Measurements from ENCODE around the gene TRIO.
A peak's percentile ranks its signal among the peaks of the same experiment; 100 is the strongest.

TRIO gene

GRCh38 chr5:14143841-14144585 is 871 bp downstream of the TRIO start:
- in situ Hi-C loops (cut with HindIII; ENCODE audit: low pct_ligation_motif_present, low pct_unique_long_range_greater_than_20kb, low sequenced_read_pairs): no loop called here
- DNase-seq: no peak

DNA sequence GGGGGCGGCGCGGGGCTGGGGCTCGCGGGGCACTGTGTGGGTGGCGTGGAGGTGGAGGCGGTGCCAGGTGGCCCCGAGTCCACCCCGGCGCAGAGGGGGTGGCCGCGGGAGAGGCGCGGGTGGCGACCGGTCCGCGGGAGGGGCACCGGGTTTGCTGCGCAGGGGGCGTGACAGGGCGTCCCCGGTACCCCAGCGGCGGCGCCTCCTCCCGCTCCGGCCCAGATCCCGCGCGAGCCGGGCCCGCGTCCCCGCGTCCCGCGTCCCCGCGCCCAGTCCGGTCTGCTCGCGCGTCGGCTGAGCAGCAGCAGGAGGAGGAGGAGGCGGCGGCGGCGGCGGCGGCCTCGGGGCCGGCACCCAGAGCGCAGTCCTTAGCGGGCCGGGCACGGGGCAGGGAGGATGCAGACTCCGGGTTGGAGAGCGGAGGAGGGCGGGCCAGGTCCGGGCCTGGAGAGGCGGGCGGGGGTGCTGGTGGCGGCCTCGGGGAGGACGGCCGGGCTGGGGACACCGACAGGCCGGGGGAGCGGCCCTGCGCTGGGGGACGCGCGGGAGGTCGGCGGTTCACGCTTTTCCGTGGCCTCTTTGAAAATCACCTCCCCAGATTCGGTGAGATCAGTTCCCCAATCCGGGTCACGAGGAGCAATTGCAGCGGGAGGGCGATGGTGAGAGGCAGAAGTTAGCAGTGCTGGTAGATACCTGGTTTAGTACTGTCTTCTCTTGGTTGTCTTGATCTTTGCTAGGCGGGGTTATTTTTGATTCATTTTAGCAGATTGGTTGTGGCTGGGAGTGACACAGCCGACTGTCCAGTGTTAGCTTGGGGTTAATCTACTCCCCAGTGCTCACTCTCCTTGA is 1.7 kb downstream of the TRIO start:
- peak; percentile 61 for DNase-seq
- in situ Hi-C loops (cut with HindIII; ENCODE audit: low pct_ligation_motif_present, low pct_unique_long_range_greater_than_20kb, low sequenced_read_pairs): no loop called here

DNA sequence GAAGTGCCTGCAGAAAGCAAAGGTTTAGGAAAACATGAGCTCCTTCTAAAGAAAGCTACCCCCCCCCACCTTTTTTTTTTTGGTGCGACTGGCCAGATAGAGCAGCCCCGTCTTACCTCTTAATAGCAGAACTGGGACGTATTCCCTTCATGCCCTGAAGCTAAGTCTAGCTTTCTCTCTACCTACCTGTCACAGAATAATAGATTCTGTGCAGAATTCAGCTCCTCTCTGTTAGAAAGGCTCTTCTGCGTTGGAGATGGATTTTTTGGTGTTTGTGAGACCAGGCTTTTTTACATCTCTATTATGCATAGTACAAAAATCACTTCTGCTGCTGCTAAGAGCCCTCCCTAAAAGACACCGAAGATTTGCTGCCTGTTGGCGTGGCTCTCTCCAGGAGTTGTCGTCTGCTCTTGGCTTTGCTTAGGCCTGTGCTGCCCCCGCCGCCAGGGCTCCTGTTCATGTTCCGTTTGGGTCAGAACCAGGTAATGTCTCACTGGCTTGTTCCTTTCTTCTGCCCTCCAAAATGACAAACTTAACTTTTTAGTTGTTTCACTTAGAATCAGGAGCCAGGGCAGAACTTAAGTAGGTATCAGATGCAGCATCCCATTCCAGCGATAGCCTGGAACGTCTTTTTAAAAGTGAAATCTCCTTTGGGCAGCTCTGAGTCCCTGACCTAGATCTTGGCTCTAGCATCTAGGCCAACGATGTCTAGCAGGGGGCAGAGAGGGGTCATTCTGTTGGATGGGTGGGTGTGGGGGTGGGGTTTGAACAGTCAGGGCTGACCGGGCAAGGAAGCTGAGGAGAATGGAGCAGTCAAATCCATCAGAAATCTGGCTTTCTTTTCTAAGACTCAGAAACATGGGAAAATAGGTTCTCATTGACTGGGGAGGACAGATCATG is 2.5 kb downstream of the TRIO start:
- in situ Hi-C loops (cut with HindIII; ENCODE audit: low pct_ligation_motif_present, low pct_unique_long_range_greater_than_20kb, low sequenced_read_pairs): no loop called here
- DNase-seq: no peak

DNA sequence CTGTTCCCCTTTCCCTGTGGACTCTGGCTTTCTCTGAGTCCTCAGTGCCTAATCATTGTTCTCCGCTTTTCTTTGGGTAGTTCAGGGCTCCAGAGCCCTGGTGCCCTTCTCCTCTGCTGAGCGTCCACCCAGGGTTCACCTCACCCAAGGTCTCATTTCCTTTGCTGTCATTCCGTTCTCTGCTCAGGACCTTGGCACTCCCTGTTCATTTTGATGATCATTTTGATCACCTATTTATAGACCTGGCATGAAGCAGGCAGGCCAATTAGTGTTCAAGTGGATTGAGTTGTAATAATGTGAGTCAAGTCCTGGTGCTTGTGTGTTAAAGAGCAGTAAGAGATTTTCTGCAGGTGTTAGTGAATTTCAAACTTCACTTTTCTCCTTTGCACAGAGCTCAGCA is 3.6 kb downstream of the TRIO start:
- in situ Hi-C loops (cut with HindIII; ENCODE audit: low pct_ligation_motif_present, low pct_unique_long_range_greater_than_20kb, low sequenced_read_pairs): no loop called here
- no peak for DNase-seq

GRCh38 chr5:14147210-14147609 is 4.1 kb downstream of the TRIO start:
- DNase-seq: no peak

DNA sequence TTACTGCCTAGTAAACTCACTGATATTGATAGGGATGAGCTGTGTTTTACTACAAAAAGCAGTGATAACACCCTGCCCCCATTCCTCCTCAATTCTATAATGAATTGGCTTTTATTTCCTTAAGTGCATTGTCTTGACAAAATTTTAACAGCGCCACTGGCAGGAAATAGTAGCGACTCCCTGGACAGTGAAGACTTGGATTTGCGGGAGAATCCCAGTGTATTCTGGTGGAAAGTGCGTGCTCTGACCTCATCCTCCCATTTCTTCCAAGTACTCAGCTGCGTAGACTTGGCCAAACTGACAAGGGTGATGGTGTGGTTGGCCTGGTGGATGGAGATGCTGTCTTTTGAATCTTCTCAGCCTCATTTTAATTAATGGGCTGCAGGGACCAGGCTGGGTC is 5.3 kb downstream of the TRIO start:
- in situ Hi-C loops (cut with HindIII; ENCODE audit: low pct_ligation_motif_present, low pct_unique_long_range_greater_than_20kb, low sequenced_read_pairs): no loop called here
- DNase-seq: no peak

More at GRCh38 chr5:14147210-14147609, 4.1 kb downstream of the TRIO start:
- in situ Hi-C loops (cut with HindIII; ENCODE audit: low pct_ligation_motif_present, low pct_unique_long_range_greater_than_20kb, low sequenced_read_pairs): no loop called here

GRCh38 chr5:14148890-14149671 is 5.9 kb downstream of the TRIO start:
- in situ Hi-C loops (cut with HindIII; ENCODE audit: low pct_ligation_motif_present, low pct_unique_long_range_greater_than_20kb, low sequenced_read_pairs): no loop called here
- DNase-seq: peak; percentile 16

- no peak for DNase-seq
- in situ Hi-C loops (cut with HindIII; ENCODE audit: low pct_ligation_motif_present, low pct_unique_long_range_greater_than_20kb, low sequenced_read_pairs): no loop called here
These were observed 6.6 kb downstream of the TRIO start for GRCh38 chr5:14149672-14150274.

- in situ Hi-C loops (cut with HindIII; ENCODE audit: low pct_ligation_motif_present, low pct_unique_long_range_greater_than_20kb, low sequenced_read_pairs): no loop called here
- no peak for DNase-seq
These were observed 8.3 kb downstream of the TRIO start for GRCh38 chr5:14151416-14151815.

DNA sequence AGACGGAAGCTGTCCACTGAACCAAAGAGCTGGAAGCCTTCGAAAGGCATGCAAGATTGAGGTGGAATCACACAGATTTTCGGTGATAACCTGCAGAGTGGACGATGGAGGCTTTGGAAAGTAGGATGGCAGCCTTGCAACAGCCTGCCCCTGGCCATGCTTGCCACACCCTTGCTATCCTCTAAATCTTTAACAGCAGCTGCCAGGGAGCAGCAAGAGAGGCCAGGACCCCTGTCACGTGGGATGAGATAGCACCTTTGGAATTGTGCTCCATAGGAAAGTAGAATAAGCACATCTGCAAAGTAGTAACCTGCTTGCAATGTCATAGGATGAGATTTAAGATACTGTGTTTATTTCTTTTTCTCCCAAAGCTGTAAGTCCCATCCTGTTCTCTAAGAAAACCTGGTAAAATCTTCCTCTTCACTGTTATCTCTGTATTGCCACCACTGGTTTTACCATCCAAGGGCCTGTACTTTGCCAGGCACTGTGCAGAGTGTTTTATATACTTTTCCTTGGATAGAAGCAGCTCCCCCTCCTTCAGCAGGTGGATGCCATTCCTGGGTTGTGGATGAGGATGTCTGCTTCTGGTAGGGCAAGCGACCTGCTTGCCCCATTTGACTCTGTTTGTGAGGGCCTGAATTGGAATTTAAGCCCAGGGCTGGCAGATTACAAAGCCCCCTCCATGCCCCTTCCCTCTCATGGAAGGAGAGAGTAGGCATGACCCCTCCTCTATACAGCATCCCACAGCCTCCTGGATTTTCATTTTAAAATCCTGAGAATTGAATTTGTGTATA is 10.1 kb downstream of the TRIO start:
- DNase-seq: peak; percentile 16

DNA sequence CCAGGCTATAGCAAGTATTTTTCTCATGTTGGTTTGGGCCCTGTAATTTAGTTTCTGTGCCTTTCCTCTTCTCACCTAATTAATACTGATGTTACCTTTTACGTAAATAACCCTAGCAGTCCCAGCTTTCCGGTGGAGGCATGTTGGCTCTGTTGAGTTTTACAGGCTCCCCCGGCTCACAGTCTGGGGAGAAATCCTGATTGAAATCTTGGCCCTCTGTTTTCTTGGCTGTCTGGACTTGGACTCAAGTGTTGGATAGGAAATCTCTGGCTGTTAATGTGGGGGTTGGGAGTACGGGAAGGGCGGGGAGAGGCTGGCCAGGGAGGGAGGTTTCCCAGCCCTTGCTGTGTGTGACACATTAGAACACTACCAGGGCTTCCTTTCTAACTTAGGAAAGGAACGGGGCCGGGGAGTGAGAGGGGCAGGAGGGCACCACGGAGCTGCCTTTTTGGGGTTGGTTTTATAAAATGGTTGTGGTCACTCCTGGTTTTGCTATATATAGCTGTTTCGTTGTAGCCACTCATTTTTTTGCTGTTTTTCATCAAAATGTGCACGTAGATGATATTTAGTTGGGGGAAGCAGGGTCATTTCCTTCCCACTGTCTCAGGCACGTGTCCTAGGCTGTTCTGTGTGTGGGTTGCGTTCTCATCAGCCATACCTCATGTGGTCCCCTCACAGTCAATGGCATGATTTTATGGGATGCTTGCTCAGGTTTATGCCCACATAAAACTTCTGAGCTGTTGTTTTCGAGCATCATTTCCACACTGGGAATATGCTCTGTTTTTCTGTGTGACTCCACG is 11.0 kb downstream of the TRIO start:
- DNase-seq: peak; percentile 70
- in situ Hi-C loops (cut with HindIII; ENCODE audit: low pct_ligation_motif_present, low pct_unique_long_range_greater_than_20kb, low sequenced_read_pairs): no loop called here

More for the DNA sequence above, 10.1 kb downstream of the TRIO start:
- in situ Hi-C loops (cut with HindIII; ENCODE audit: low pct_ligation_motif_present, low pct_unique_long_range_greater_than_20kb, low sequenced_read_pairs): no loop called here

- no peak for DNase-seq
- in situ Hi-C loops (cut with HindIII; ENCODE audit: low pct_ligation_motif_present, low pct_unique_long_range_greater_than_20kb, low sequenced_read_pairs): no loop called here
These were observed 11.9 kb downstream of the TRIO start for GRCh38 chr5:14155075-14155474.

GRCh38 chr5:14155739-14156138 is 12.6 kb downstream of the TRIO start:
- in situ Hi-C loops (cut with HindIII; ENCODE audit: low pct_ligation_motif_present, low pct_unique_long_range_greater_than_20kb, low sequenced_read_pairs): no loop called here
- DNase-seq: no peak

GRCh38 chr5:14156290-14156649 is 13.1 kb downstream of the TRIO start:
- in situ Hi-C loops (cut with HindIII; ENCODE audit: low pct_ligation_motif_present, low pct_unique_long_range_greater_than_20kb, low sequenced_read_pairs): no loop called here
- DNase-seq: no peak

- in situ Hi-C loops (cut with HindIII; ENCODE audit: low pct_ligation_motif_present, low pct_unique_long_range_greater_than_20kb, low sequenced_read_pairs): no loop called here
- DNase-seq: peak; percentile 90
These were observed 13.7 kb downstream of the TRIO start for GRCh38 chr5:14156650-14157492.

GRCh38 chr5:14157493-14157782 is 14.3 kb downstream of the TRIO start:
- DNase-seq: no peak
- in situ Hi-C loops (cut with HindIII; ENCODE audit: low pct_ligation_motif_present, low pct_unique_long_range_greater_than_20kb, low sequenced_read_pairs): no loop called here
